NCI-H2081 treated with DMSO at 0.1 percent for 48 hours (cell line): Measurements from ENCODE around the gene RAB3B.

Experiments
- DNase-seq: peaks from one replicate; lab custom pipeline; 2025; lab: John Stamatoyannopoulos, UW

The RAB3B gene

GRCh38 chr1:51871351-51871975, 119.0 kb downstream of the RAB3B start:
- no peak for DNase-seq

GRCh38 chr1:51870603-51871350, 119.7 kb downstream of the RAB3B start:
- no peak for DNase-seq

- no peak for DNase-seq
Measured at GRCh38 chr1:51867479-51868232, 122.8 kb downstream of the RAB3B start.

- no peak for DNase-seq
Measured at GRCh38 chr1:51863384-51863783, 127.1 kb downstream of the RAB3B start.

GRCh38 chr1:51861669-51862068, 128.8 kb downstream of the RAB3B start:
- DNase-seq: no peak

- no peak for DNase-seq
Measured at GRCh38 chr1:51859735-51860134, 130.8 kb downstream of the RAB3B start.

- no peak for DNase-seq
Measured at GRCh38 chr1:51859333-51859732, 131.2 kb downstream of the RAB3B start.

GRCh38 chr1:51858892-51859291, 131.6 kb downstream of the RAB3B start:
- DNase-seq: no peak
